UCSD-AML1 (cell line): ENCODE measurements around the gene LUZP2.

Experiments used
- DNase-seq: peaks from one replicate; lab custom pipeline; 2025; ENCODE audit not compliant: unreplicated experiment; lab: John Stamatoyannopoulos, UW

Gene LUZP2

GRCh38 chr11:25065746-25066145 lies 568.9 kb downstream of the LUZP2 start:
- DNase-seq: no peak

DNA sequence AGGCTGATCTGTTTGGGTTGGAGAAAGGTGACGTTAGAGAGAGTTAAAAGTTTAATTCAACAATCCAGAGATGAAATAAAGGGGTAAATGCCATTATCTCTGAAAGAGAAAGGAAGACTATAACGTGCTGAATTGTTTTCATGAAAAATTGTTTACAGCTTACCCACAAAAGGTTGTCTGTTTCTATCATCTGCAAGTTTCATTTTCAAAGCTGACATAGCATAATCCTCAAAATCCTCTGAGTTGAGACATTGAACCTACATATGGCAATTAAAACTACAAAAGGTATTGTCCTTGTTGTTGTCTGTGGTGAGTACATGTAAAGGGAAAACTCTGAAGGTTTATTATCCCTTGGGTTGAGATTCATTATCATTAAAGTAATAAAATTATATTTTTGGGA lies 569.9 kb downstream of the LUZP2 start:
- no peak for DNase-seq

GRCh38 chr11:25068451-25068850 lies 571.6 kb downstream of the LUZP2 start:
- no peak for DNase-seq

GRCh38 chr11:25094085-25094802 lies 597.4 kb downstream of the LUZP2 start:
- no peak for DNase-seq

- no peak for DNase-seq
These were observed 622.6 kb downstream of the LUZP2 start for GRCh38 chr11:25119416-25119815.
